Measurements from ENCODE around the gene SPO11.

SPO11 gene

GRCh38 chr20:57310821-57311514 lies 18.6 kb upstream of the SPO11 start:
- ATAC-seq = no peak
- no peak for DNase-seq

DNA sequence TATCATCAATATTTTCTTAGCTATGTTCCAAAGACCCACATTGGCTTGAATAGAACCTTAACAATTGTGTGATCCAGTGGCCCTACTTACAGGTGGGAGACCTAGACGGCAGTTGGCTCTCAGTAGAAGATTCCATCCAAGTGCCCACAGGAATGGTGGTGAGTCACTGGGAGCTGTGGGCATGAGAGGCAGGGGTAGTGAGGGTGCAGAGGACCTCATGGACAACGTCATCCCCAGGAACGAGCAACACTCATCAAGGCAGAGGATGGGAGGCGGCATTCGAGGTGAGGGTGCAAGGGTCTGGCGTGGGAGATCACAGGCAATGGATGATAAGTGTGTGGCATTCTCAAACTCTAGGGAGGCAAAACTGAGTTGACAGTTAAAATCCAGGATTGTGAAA lies 17.5 kb upstream of the SPO11 start:
- no peak for ATAC-seq

GRCh38 chr20:57313230-57313629 lies 16.4 kb upstream of the SPO11 start:
- ATAC-seq (no peak), DNase-seq (no peak)

More for the DNA sequence above, 17.5 kb upstream of the SPO11 start:
- DNase-seq = no peak

DNA sequence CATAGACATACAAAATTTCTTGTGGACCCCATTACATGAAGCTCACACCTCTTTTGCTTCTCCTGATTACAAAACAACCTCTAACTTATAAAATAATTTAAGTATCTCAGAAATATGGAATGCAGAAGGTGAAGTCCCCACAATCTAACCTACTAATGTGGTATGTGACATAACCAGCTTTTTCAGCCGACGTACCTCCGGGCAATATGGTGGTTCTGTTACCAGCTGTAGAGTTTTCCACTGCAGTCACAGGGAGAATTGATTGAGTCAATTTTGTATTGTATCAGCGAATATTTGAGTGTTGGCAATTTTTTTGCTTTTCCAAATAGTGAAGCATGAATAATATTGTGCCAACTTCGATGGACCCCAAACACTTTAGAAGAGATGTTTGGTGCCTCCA lies 15.7 kb upstream of the SPO11 start:
- ATAC-seq (no peak), DNase-seq (no peak)

- DNase-seq (no peak), ATAC-seq (no peak)
These were observed 14.3 kb upstream of the SPO11 start for GRCh38 chr20:57315083-57315975.

GRCh38 chr20:57315976-57316480 lies 13.6 kb upstream of the SPO11 start:
- DNase-seq (no peak), ATAC-seq (no peak)

- ATAC-seq (no peak), DNase-seq (no peak)
These were observed 12.8 kb upstream of the SPO11 start for GRCh38 chr20:57316795-57317201.

GRCh38 chr20:57317316-57317788 lies 12.3 kb upstream of the SPO11 start:
- no peak for ATAC-seq
- DNase-seq = no peak

GRCh38 chr20:57317789-57318371 lies 11.7 kb upstream of the SPO11 start:
- DNase-seq (no peak), ATAC-seq (no peak)

DNA sequence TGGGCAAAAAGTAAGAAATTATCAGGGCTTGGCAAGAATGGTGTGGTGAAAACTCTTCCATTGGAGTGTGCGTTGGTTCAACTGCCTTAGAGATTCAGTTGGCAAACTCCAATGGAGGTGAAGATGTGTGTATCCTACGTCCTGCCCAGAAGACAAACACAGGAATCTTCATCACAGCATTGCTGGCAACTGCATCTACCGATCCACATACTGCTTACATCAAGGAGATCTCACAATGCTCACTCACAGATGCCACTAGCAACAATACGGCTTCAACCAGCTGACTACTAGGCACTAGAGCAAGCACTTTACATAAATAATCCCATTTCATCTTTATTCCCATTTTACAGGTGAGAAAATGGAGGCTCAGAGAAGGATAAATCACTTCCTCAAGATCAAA lies 10.0 kb upstream of the SPO11 start:
- no peak for DNase-seq
- no peak for ATAC-seq

DNA sequence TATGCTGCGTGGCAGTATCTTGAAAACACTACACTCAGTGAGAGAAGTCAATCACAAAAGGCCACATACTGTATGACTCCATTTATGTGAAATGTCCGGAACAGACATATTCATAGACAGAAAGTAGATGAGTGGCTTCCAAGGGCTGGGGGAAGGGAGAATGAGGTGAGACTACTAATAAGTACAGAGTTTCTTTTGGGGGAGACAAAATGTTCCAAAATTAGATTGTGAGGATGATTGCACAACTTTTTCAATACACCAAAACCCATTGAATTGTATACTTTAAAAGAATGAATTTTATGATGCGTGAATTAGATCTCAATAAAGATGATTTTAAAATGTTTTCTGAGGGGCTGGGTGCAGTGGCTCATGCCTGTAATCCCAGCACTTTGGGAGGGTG lies 9.2 kb upstream of the SPO11 start:
- no peak for DNase-seq
- ATAC-seq = no peak

GRCh38 chr20:57321142-57321541 lies 8.5 kb upstream of the SPO11 start:
- ATAC-seq (no peak), DNase-seq (no peak)

DNA sequence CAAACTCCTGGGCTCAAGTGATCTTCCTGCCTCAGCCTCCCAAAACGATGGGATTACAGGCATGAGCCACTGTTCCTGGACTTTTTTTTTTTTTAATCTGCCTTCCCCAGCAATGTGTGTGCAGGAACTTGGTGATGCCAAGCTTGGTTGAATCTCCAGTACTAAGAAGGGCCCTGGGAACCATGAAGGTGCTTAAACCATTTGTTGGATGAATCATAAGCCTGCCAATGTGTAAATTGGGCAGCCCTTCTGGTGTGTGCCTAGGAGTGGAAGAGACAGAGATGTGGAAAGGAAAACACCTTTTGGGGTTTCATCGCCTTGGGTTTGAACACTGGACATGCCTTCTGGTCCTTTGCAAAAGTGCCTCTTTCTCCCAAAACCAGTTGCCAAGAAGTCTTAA lies 7.1 kb upstream of the SPO11 start:
- no peak for ATAC-seq
- no peak for DNase-seq

DNA sequence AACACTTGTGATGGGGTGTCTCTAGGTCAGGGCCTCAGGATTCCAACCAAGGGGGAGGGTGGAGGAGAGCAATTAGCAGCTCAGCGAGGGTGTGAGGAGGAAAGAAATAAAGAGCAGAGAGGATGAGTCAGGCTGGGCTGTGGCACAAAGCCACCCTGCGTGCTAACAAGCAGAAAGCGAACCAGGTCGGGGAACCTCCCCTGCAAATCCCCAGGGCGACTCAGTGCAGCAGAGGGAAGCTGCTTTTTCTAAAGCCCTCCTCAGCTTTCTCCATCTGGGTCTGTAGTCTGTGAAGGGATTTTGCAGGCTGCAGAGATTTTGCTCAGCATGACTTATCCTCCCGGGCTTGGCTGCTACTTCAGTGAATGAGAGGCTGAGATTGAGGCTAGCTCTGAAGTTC lies 6.6 kb upstream of the SPO11 start:
- DNase-seq = no peak
- no peak for ATAC-seq

DNA sequence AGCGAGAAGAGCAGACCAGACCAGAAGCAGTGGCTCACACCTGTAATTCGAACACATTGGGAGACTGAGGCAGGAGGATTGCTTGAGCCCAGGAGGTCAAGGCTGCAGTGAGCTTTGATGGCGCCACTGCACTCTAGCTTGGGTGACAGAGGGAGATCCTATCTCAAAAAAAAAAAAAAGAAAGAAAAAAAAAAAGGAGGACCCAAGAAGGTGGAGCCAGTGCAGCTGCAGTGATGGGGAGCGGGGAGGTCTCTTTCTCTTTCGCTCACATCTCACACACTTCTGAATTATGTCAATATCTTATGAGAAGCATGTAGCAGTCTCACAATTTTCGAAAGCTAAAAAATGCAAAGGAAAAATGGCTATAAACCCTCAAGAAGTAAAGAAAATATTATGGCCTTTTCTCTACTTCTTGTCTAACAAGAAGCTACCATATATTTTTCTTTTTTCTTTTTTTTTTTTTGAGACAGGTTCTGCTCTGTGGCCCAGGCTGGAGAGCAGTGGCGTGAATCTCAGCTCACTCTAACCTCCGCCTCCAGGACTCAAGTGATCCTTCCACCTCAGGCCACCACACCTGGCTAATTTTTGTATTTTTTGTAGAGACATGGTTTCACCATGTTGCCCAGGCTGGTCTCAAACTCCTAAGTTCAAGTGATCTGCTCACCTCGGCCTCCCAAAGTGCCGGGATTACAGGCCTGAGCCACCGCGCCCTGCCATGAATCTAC lies 3.8 kb upstream of the SPO11 start:
- ATAC-seq (no peak), DNase-seq (no peak)

GRCh38 chr20:57326667-57327455 lies 2.7 kb upstream of the SPO11 start:
- DNase-seq = no peak
- no peak for ATAC-seq

- no peak for DNase-seq
- ATAC-seq = no peak
These were observed 1.8 kb upstream of the SPO11 start for GRCh38 chr20:57327820-57328219.

DNA sequence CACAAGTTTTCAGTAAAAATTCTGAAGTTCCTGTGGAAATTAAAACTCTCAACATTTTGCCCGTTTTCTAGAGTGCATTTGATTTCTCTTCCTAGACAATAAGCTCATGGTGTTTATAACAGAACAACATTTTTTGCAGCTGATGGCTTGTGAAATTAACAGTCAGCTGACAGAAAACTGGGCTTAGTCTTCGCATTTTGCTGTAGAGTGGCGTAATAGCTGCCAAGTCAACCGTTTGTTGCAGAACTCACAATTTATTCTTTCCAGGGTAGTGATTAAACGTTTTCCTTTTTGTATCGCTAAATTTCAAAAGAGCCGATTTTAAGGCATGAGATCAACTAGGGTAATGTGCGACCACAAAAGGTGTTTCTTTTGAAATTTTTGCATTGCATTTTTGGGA lies 1.4 kb downstream of the SPO11 start:
- ATAC-seq = no peak
- no peak for DNase-seq

GRCh38 chr20:57332105-57333089 lies 2.8 kb downstream of the SPO11 start:
- ATAC-seq = no peak
- DNase-seq = no peak

- ATAC-seq (no peak), DNase-seq (no peak)
These were observed 5.8 kb downstream of the SPO11 start for GRCh38 chr20:57335392-57335791.

Measured in stimulated activated naive CD8-positive, alpha-beta T cell treated with anti-CD3 and anti-CD28 coated beads, Interleukin-15, Interleukin-2, amounts not matched to agents 100 U/mL and 50 U/mL, for 24 hours (primary cell).